ENCODE results near the gene MEI1. TPM values are rescaled to one million over a fixed set of nuclear protein-coding genes. Genes with fewer than 3 reads are reported as not detected.

MEI1 gene
- total and polyA plus RNA-seq, 2 experiments from 2014 or later: 1.1 to 5.6 TPM

DNA sequence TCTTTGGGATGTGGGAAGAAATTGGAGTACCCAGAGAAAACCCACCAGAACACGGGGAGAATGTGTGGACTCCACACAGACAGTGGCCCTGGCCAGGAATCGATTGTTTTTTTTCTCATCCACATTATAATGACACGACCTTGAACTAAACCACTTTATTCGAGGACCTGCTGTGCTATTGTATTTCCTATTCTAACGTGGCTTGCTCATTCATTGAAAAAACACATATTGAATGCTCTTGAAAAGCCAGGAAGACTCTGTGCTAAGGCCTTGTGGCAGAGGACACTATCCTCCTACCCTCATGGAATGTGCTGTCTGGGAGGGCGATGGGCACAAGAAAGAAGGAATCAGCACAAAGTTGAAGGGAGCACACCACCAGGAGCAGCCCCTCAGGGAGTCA, 124.5 kb downstream of the MEI1 start:
- Histone ChIP-seq H3K36me3 (peaks cover 3% of the 10 kb centered on the region), H3K27ac (no peak overlapping the region)
- DNase-seq (ENCODE audit: low read depth in 1 of 2, low spot score in 1 of 2): no peak

GRCh38 chr22:41825376-41825775, 126.1 kb downstream of the MEI1 start:
- Histone ChIP-seq H3K27me3 (no peaks in the 10 kb centered on the region), H3K4me1 (ENCODE audit: low read depth) (peaks cover 25% of the 10 kb centered on the region), H3K4me3 (no peak overlapping the region), H3K9me3 (ENCODE audit: low read depth) (no peaks in the 10 kb centered on the region), H3K27ac (peak overlapping the region; percentile 80), H3K36me3 (peaks cover 3% of the 10 kb centered on the region)
- peak in 1 of 2 donors; percentile 61 for DNase-seq (ENCODE audit: low read depth in 1 of 2, low spot score in 1 of 2)
- TF ChIP-seq, protein P1, sequence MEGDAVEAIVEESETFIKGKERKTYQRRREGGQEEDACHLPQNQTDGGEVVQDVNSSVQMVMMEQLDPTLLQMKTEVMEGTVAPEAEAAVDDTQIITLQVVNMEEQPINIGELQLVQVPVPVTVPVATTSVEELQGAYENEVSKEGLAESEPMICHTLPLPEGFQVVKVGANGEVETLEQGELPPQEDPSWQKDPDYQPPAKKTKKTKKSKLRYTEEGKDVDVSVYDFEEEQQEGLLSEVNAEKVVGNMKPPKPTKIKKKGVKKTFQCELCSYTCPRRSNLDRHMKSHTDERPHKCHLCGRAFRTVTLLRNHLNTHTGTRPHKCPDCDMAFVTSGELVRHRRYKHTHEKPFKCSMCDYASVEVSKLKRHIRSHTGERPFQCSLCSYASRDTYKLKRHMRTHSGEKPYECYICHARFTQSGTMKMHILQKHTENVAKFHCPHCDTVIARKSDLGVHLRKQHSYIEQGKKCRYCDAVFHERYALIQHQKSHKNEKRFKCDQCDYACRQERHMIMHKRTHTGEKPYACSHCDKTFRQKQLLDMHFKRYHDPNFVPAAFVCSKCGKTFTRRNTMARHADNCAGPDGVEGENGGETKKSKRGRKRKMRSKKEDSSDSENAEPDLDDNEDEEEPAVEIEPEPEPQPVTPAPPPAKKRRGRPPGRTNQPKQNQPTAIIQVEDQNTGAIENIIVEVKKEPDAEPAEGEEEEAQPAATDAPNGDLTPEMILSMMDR (IDR thresholded peaks at IDR 0.05; ENCODE audit: low read depth, low read length): no peak

More for the DNA sequence above, 124.5 kb downstream of the MEI1 start:
- TF ChIP-seq, protein P1 (IDR thresholded peaks at IDR 0.05; ENCODE audit: low read depth, low read length): no peak
- H3K4me1 ChIP-seq (ENCODE audit: low read depth): peaks cover 18% of the 10 kb centered on the region
- no peaks in the 10 kb centered on the region for H3K9me3 ChIP-seq (ENCODE audit: low read depth)
- no peak overlapping the region for H3K4me3 ChIP-seq
- no peaks in the 10 kb centered on the region for H3K27me3 ChIP-seq

DNA sequence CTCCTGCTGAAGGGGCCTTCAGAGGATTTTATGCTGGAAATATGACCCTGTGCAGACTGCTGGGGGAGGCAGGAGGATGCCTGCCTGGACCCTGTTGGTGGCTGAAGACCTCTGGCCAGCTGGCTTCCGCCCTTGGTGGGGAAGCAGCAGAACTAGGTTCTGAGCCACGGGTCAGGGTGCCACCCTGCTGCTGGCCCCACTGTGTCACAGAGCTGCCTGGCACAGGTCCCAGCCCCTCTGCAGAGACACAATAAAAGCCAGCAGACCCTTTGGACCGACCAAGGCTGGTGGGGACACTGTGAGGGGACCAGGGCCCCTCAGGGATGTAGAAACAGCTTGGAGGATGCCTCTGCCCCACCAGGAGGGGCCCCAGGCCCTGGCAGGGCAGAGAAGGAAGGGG, 126.7 kb downstream of the MEI1 start:
- TF ChIP-seq, protein P1 (IDR thresholded peaks at IDR 0.05; ENCODE audit: low read depth, low read length): no peak
- peaks cover 3% of the 10 kb centered on the region for H3K36me3 ChIP-seq
- no peaks in the 10 kb centered on the region for H3K9me3 ChIP-seq (ENCODE audit: low read depth)
- DNase-seq (ENCODE audit: low read depth in 1 of 2, low spot score in 1 of 2): no peak
- H3K4me1 ChIP-seq (ENCODE audit: low read depth): peaks cover 25% of the 10 kb centered on the region
- H3K27ac ChIP-seq: peak overlapping the region; percentile 80
- no peaks in the 10 kb centered on the region for H3K27me3 ChIP-seq
- no peak overlapping the region for H3K4me3 ChIP-seq

DNA sequence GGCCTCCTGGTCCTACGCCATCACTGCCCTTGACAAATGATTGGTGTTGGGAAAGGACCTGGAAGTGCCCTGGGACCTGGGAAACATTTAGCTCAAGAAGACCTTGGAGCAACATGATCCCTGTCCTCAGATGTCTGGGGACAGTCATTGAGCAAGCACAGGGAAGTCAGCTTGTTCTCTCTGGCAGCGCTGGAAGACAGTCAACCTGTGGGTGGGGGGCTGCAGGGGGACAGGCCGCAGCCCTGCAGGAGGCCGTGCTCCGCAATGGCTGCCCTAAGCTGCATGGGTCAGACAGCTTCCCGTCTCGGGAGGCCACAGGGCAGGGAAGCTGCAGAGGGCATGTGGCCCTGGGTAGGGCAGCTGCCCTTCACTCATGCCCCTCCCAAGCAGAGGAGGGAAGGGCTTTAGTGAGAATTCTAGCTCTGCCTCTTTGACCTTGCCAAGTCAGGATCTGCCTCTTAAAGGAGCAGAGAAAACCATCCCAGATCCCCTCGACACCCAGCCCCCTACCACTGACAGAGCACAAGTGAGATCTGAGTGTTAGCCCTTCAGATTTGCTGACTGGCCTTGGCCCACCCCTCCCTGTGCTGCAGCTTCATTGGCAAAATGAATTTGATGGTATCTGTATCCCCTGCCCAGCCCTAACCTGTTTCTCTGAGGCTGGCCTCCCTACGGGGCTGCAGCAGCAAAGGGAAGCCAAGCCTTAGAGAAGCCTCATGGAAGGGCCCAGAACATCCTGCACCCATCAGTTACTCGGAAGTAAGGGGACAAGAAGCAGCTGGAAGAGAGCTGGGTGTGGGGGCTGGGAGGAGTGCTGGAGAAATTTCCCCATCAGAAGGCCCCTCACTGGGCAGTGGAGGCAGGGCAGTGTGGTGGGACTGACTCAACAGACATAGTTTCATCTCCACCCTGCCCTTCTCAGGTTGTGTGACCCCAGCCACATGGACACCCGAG, 127.4 kb downstream of the MEI1 start:
- Histone ChIP-seq H3K27ac (peak overlapping the region; percentile 80), H3K9me3 (ENCODE audit: low read depth) (no peaks in the 10 kb centered on the region), H3K36me3 (peaks cover 3% of the 10 kb centered on the region), H3K27me3 (no peaks in the 10 kb centered on the region), H3K4me3 (no peak overlapping the region), H3K4me1 (ENCODE audit: low read depth) (peaks cover 25% of the 10 kb centered on the region)
- DNase-seq (ENCODE audit: low read depth in 1 of 2, low spot score in 1 of 2): peak in 1 of 2 donors; percentile 59
- TF ChIP-seq, protein P1 (IDR thresholded peaks at IDR 0.05; ENCODE audit: low read depth, low read length): no peak

- H3K4me3 ChIP-seq: no peak overlapping the region
- H3K36me3 ChIP-seq: peaks cover 3% of the 10 kb centered on the region
- no peaks in the 10 kb centered on the region for H3K27me3 ChIP-seq
- H3K4me1 ChIP-seq (ENCODE audit: low read depth): peaks cover 23% of the 10 kb centered on the region
- peak overlapping the region; percentile 80 for H3K27ac ChIP-seq
- DNase-seq (ENCODE audit: low read depth in 1 of 2, low spot score in 1 of 2): no peak
- H3K9me3 ChIP-seq (ENCODE audit: low read depth): no peaks in the 10 kb centered on the region
- TF ChIP-seq, protein P1 (IDR thresholded peaks at IDR 0.05; ENCODE audit: low read depth, low read length): no peak
These were observed 128.4 kb downstream of the MEI1 start for GRCh38 chr22:41827671-41828070.
